DND-41 (cell line): ENCODE results near the gene VAPA.
"Not testable (repeated sequence)": the region's sequence is repeated elsewhere in the genome, so short reads cannot be mapped to it uniquely, and the experiment has no call there.

Experiments
- ATAC-seq: fragments of 200-7000 bp; cut with Tn5 transposase; 3 replicates; pipeline ENCODE4 v1.9.1; 2021; ENCODE audit warnings: low read depth; ENCODE audit not compliant: insufficient read depth
- DNase-seq: peaks from one replicate; pipeline ENCODE4 v3.0.0-alpha.2; 2020
- H2AFZ ChIP-seq: 2 replicates; pipeline ENCODE4 v1.6.0; 2012; ENCODE audit warnings: low read depth, low read length
- H3K27ac ChIP-seq: 2 replicates; pipeline ENCODE4 v1.5.1; 2012; ENCODE audit warnings: low read length, inconsistent platforms
- H3K27me3 ChIP-seq: fragments of 200-600 bp; sonication (generic); 2 replicates; pipeline ENCODE4 v1.6.0; 2012; ENCODE audit warnings: low read length, mild to moderate bottlenecking, inconsistent platforms; ENCODE audit not compliant: insufficient read depth, poor library complexity
- H3K36me3 ChIP-seq: 2 replicates; pipeline ENCODE4 v1.5.1; 2012; ENCODE audit warnings: low read length, inconsistent platforms; ENCODE audit not compliant: insufficient read depth
- H3K4me1 ChIP-seq: 2 replicates; pipeline ENCODE4 v1.5.1; 2012; ENCODE audit warnings: mild to moderate bottlenecking, low read length; ENCODE audit not compliant: insufficient read depth
- H3K4me2 ChIP-seq: 2 replicates; pipeline ENCODE4 v1.6.0; 2012; ENCODE audit warnings: mild to moderate bottlenecking, moderate library complexity, low read length, inconsistent platforms; ENCODE audit not compliant: insufficient read depth
- H3K4me3 ChIP-seq, 2 experiments: fragments of 200-600 bp in 1 of 2; shearing (Covaris generic) in 1 of 2; 2 replicates each; pipeline ENCODE4 v1.5.1; 2012 to 2016; ENCODE audit warnings: inconsistent platforms in 2 of 2, low read length in 2 of 2, mild to moderate bottlenecking in 2 of 2, low read depth in 1 of 2, moderate library complexity in 1 of 2
- H3K79me2 ChIP-seq: 2 replicates; pipeline ENCODE4 v1.6.0; 2012; ENCODE audit warnings: low read length, inconsistent platforms; ENCODE audit not compliant: insufficient read depth
- H3K9ac ChIP-seq: 2 replicates; pipeline ENCODE4 v1.6.0; 2012; ENCODE audit warnings: low read depth, mild to moderate bottlenecking, inconsistent platforms, low read length, moderate library complexity
- H3K9me3 ChIP-seq: 2 replicates; pipeline ENCODE4 v1.5.1; 2012; ENCODE audit warnings: low read length, moderate library complexity, mild to moderate bottlenecking, inconsistent platforms; ENCODE audit not compliant: insufficient read depth, severe bottlenecking
- H4K20me1 ChIP-seq: 2 replicates; pipeline ENCODE4 v1.6.0; 2012; ENCODE audit warnings: low read length; ENCODE audit not compliant: insufficient read depth
- CTCF ChIP-seq: IDR thresholded peaks from 2 replicates; pipeline ENCODE4 v1.5.1; 2012; ENCODE audit warnings: borderline replicate concordance, low read length, moderate library complexity, mild to moderate bottlenecking; ENCODE audit not compliant: poor library complexity, severe bottlenecking; ENCODE audit errors: extremely low read depth
- EZH2 ChIP-seq: IDR thresholded peaks from 3 replicates; pipeline ENCODE4 v1.6.1; 2012; ENCODE audit warnings: borderline replicate concordance, low read depth, mild to moderate bottlenecking, moderate library complexity, low read length, inconsistent platforms; ENCODE audit not compliant: severe bottlenecking

Gene VAPA

GRCh38 chr18:9890196-9890595 lies 23.6 kb upstream of the VAPA start:
- H3K9ac ChIP-seq = no peak overlapping the region
- H3K79me2 ChIP-seq = no peaks in the 10 kb centered on the region
- no peaks in the 10 kb centered on the region for H3K27me3 ChIP-seq
- H3K4me3 ChIP-seq = no peak overlapping the region
- no peaks in the 10 kb centered on the region for H3K36me3 ChIP-seq
- no peak overlapping the region for H3K27ac ChIP-seq
- no peaks in the 10 kb centered on the region for H4K20me1 ChIP-seq
- no peaks in the 10 kb centered on the region for H3K4me1 ChIP-seq
- DNase-seq (no peak), ATAC-seq (no peak)
- H2AFZ ChIP-seq = no peak overlapping the region
- H3K4me2 ChIP-seq = no peak overlapping the region
- TF ChIP-seq CTCF (no peak), EZH2 (no peak)
- H3K9me3 ChIP-seq = no peaks in the 10 kb centered on the region

- Histone ChIP-seq H3K79me2 (no peaks in the 10 kb centered on the region), H3K9me3 (no peaks in the 10 kb centered on the region), H3K4me3 (no peak overlapping the region), H3K4me2 (no peak overlapping the region), H3K27ac (no peak overlapping the region), H3K36me3 (no peaks in the 10 kb centered on the region), H2AFZ (no peak overlapping the region), H3K27me3 (no peaks in the 10 kb centered on the region), H3K4me1 (no peaks in the 10 kb centered on the region), H3K9ac (no peak overlapping the region), H4K20me1 (no peaks in the 10 kb centered on the region)
- TF ChIP-seq EZH2 (no peak), CTCF (no peak)
- no peak for DNase-seq
- no peak for ATAC-seq
Observed at GRCh38 chr18:9890957-9891356, 22.9 kb upstream of the VAPA start.

- not testable (repeated sequence) for H3K36me3 ChIP-seq, H2AFZ ChIP-seq, H3K27me3 ChIP-seq, H3K9me3 ChIP-seq, H3K27ac ChIP-seq, H4K20me1 ChIP-seq, H3K4me3 ChIP-seq, DNase-seq, H3K4me2 ChIP-seq, H3K9ac ChIP-seq, H3K79me2 ChIP-seq, H3K4me1 ChIP-seq, ATAC-seq
Observed at GRCh38 chr18:9891515-9891914, 22.3 kb upstream of the VAPA start.

- Histone ChIP-seq H3K27ac (no peak overlapping the region), H3K9me3 (no peaks in the 10 kb centered on the region), H3K27me3 (no peaks in the 10 kb centered on the region), H3K9ac (no peak overlapping the region), H4K20me1 (no peaks in the 10 kb centered on the region), H3K4me1 (no peaks in the 10 kb centered on the region), H3K4me3 (no peak overlapping the region), H2AFZ (no peak overlapping the region), H3K4me2 (no peak overlapping the region), H3K79me2 (no peaks in the 10 kb centered on the region), H3K36me3 (no peaks in the 10 kb centered on the region)
- DNase-seq (no peak), ATAC-seq (no peak)
- no peak for TF ChIP-seq CTCF
- no peak for TF ChIP-seq EZH2
Observed at GRCh38 chr18:9894454-9895068, 19.3 kb upstream of the VAPA start.
